Measurements from ENCODE around the gene FBXO17. TPM values are rescaled to one million over a fixed set of nuclear protein-coding genes. Genes with fewer than 3 reads are reported as not detected.
"Not testable (repeated sequence)": the region's sequence is repeated elsewhere in the genome, so short reads cannot be mapped to it uniquely, and the experiment has no call there.

FBXO17 gene
- total and polyA plus RNA-seq, 2 donors, result 19.6 to 34.7 TPM

DNA sequence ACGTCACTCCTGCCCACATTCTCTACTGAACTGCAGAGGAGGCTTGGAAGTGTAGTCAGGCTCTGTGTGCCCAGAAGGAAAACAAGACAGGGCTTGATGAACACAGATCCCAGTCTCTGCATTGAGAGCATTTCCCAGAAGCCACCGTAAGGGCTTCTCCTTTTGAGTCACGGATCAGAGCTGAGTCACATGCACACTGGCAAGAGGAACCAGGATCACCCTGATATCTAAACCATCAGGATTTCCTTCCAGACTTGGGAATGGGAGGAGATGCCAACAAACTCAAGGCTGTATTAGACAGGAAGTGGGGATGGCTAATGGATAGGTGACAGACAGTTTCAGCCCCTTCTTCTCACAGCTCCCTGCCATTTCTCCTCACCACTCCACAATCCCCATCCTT lies 17.7 kb upstream of the FBXO17 start:
- Histone ChIP-seq H3K27ac (ENCODE audit: low read depth) (no peak overlapping the region), H3K36me3 (ENCODE audit: insufficient read depth) (no peaks in the 10 kb centered on the region), H3K4me1 (ENCODE audit: insufficient read depth) (no peaks in the 10 kb centered on the region), H3K4me3 (ENCODE audit: low read depth, low read length) (no peak overlapping the region)
- DNase-seq (ENCODE audit: extremely low spot score), result no peak
- 54% methylated on average over 3 of the region's 3 CpGs for WGBS

DNA sequence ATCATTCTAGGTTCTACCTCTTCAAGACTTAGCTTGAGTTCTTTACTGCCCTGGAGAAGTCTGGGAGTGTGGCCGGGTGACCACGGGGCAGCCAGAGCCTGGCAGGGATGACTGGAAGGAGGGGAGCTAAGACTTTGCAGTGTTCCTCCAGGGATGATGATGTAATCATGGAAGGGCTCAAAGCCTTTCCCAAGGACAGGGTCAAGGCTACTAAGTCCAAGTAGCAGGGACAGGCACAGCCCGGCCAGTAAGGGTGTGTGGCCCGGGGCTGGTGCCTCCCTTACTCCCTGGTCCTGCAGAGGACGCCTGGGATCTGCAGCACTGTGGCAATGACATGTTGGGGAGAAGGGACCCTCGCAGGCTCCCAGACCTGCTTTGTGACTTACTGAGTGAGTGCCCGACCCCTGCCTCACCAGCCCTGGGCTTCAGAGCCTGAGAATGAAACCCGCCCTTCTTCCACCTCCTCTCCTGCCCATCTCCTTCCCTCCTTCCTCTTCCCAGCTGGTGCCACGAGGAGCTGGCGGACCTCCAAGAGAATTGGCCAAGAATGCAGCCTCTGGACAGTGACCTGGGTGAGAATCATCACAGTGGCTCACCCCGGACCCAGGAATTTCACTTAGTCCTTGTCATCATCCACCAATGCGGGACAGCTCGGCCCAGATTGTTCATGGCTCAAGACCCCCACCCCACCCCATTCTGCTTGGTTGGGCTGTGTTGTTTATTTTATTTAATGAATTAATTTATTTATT lies 15.6 kb upstream of the FBXO17 start:
- 68% methylated on average over 13 of the region's 13 CpGs for WGBS
- Histone ChIP-seq H3K4me3 (ENCODE audit: low read depth, low read length) (no peak overlapping the region), H3K4me1 (ENCODE audit: insufficient read depth) (no peaks in the 10 kb centered on the region), H3K27ac (ENCODE audit: low read depth) (no peak overlapping the region), H3K36me3 (ENCODE audit: insufficient read depth) (no peaks in the 10 kb centered on the region)
- DNase-seq (ENCODE audit: extremely low spot score), result no peak

DNA sequence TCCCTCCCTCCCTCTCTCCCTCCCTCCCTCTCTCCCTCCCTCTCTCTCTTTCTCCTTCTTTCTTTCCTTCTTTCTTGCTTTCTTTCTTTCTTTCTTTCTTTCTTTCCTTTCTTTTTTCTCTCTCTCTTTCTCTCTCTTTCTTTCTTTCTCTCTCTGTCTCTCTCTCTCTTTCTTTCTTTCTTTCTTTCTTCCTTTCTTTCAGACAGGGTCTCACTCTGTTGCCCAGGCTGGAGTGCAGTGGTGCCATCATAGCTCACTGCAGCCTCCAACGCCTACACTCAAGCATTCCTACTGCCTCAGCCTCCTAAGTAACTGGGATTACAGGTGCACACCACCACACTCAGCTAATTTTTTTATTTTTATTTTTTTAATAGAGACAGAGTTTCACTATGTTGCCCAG lies 14.1 kb upstream of the FBXO17 start:
- not testable (repeated sequence) for DNase-seq (ENCODE audit: extremely low spot score); H3K4me1 ChIP-seq (ENCODE audit: insufficient read depth); H3K4me3 ChIP-seq (ENCODE audit: low read depth, low read length); H3K27ac ChIP-seq (ENCODE audit: low read depth); H3K36me3 ChIP-seq (ENCODE audit: insufficient read depth)
- 86% methylated on average over 1 of the region's 1 CpG for WGBS

DNA sequence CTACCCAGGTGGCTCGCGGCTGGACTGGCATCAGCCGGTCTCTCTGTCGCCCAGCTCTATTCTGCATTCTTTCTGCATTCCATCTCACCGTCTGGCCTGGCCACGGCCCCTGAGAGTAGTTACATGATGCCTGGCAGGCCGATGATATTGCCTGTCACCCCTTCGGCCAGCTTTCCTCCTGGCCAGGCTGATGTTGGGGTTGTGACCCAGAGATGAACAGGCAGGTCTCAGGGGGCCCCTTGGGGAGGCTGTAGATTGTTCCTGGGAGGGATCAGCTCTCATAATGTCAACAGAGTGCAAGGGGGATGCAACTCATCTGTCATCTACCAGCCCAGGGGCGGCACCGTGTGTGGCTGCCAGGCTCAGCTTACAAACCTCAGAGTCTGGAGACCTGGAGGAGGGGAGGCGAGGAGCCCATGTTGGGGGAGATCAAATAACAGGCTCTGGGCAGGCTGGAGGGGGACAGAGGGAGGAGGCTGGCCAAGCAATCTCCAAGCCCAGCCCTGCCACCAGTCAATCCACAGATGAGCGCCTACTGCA lies 13.6 kb upstream of the FBXO17 start:
- peak; percentile 29 for DNase-seq (ENCODE audit: extremely low spot score)
- WGBS, result 18% methylated on average over 12 of the region's 12 CpGs
- Histone ChIP-seq H3K27ac (ENCODE audit: low read depth) (no peak overlapping the region), H3K36me3 (ENCODE audit: insufficient read depth) (no peaks in the 10 kb centered on the region), H3K4me1 (ENCODE audit: insufficient read depth) (no peaks in the 10 kb centered on the region), H3K4me3 (ENCODE audit: low read depth, low read length) (no peak overlapping the region)

DNA sequence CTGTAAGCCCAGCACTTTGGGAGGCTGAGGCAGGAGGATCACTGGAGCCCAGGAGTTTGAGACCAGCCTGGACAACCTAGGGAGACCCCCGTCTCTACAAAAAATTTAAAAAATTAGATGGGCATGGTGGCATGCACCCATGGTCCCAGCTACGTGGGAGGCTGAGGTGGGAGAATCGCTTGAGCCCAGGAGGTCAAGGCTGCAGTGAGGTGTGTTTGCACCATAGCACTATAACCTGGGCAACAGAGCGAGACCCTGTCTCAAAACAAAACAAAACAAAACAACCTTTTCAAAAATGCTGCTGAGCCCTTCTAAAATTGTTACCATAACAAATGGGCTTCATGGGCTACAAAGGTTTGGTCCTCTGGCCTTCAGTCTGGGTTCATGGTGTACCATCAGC lies 13.1 kb upstream of the FBXO17 start:
- H3K4me3 ChIP-seq (ENCODE audit: low read depth, low read length), result not testable (repeated sequence)

DNA sequence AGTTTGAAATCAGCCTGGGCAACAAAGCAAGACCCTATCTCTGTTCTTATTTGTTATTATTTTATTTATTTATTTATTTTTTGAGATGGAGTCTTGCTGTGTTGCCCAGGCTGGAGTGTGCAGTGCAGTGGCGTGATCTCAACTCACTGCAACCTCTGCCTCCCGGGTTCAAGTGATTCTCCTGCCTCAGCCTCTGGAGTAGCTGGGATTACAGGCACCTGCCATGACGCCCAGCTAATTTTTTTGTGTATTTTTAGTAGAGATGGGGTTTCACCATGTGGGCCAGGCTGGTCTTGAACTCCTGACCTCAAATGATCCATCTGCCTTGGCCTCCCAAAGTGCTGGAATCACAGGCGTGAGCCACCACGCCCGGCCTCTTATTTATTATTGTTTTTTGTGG lies 12.2 kb upstream of the FBXO17 start:
- WGBS, result 90% methylated on average over 6 of the region's 6 CpGs
- not testable (repeated sequence) for DNase-seq (ENCODE audit: extremely low spot score); H3K27ac ChIP-seq (ENCODE audit: low read depth); H3K4me3 ChIP-seq (ENCODE audit: low read depth, low read length); H3K36me3 ChIP-seq (ENCODE audit: insufficient read depth); H3K4me1 ChIP-seq (ENCODE audit: insufficient read depth)

More for the DNA sequence above, 13.1 kb upstream of the FBXO17 start:
- not testable (repeated sequence) for DNase-seq (ENCODE audit: extremely low spot score); H3K4me1 ChIP-seq (ENCODE audit: insufficient read depth); H3K36me3 ChIP-seq (ENCODE audit: insufficient read depth); H3K27ac ChIP-seq (ENCODE audit: low read depth)
- 90% methylated on average over 4 of the region's 4 CpGs for WGBS

DNA sequence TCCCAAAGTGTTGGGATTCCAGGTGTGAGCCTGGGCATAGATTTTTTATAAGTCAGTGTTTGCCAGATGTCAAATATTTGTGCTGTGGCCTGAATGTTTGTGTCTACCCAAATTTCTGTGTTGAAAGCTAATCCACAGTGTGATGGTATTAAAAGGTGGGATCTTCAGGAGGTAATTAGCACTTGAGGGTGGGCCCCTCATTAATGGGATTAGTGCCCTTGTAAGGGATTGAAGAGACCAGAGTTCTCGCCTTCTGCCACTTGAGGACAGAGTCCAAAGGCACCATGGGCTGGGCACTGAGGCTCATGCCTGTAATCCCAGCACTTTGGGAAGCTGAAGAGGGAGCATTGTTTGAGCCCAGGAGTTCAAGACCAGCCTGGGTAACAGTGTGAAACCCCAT lies 9.7 kb upstream of the FBXO17 start:
- WGBS, result 88% methylated on average over 1 of the region's 1 CpG
- H3K4me1 ChIP-seq (ENCODE audit: insufficient read depth), result no peaks in the 10 kb centered on the region

DNA sequence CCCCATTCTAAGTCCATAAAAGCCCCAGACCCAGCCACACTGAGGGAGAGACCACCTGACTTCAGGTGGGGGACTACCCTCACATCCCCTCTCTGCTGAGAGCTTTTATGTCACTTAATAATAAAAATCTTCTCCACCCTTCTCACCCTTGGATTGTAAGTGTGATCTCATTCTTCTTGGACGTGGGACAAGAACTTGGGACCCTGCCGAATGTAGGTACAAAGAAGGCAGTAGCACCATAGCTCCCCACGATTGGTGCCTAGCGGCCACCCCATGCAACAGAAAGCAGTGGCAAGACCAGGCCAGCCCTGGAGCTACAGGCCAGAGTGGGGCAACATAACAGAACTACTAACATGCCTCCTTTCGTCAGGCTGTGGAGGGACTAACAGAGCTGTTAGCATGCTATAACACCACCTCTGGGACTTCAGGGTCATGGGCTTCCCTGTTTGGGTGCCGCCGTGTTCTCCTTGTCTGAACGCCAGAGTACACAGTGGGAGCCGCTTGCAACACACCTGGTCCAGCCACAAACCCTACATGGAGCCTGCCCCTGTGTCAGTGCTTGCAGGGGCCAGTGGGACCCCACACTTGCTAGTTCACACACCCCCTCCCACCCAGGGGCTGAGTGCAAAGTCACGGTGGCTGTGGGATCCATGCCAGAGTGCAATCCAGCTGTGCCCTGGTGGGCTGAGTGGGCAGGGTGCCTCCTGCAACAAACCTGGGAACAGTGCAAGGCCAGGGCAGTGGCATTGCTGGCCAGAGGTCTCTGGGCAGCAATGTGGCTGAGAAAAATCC lies 5.2 kb upstream of the FBXO17 start:
- H3K36me3 ChIP-seq (ENCODE audit: insufficient read depth), result no peaks in the 10 kb centered on the region
- WGBS, result 94% methylated on average over 10 of the region's 10 CpGs

More for the DNA sequence above, 9.7 kb upstream of the FBXO17 start:
- H3K27ac ChIP-seq (ENCODE audit: low read depth), result no peak overlapping the region
- DNase-seq (ENCODE audit: extremely low spot score), result no peak
- H3K4me3 ChIP-seq (ENCODE audit: low read depth, low read length), result no peak overlapping the region
- no peaks in the 10 kb centered on the region for H3K36me3 ChIP-seq (ENCODE audit: insufficient read depth)

DNA sequence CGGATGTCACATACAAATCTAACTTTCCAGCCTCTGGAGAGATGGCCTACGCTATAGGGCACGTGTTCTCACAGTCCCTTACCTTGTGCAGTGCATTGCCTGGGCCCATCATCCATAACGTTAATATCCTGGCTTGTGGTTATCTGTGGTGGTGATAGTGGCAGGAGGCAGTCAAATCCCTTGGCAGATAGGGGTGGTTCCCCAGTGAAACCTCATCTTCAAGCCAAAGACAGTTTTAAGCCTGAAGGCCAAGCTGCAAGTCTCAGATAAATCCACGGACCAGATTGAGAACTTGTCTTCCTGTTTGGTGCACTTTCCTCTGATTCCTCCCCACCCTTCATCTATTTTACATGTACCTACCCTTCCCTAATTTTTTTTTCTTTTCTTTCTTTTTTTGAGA lies 4.3 kb upstream of the FBXO17 start:
- Histone ChIP-seq H3K4me3 (ENCODE audit: low read depth, low read length) (no peak overlapping the region), H3K4me1 (ENCODE audit: insufficient read depth) (no peaks in the 10 kb centered on the region), H3K27ac (ENCODE audit: low read depth) (no peak overlapping the region), H3K36me3 (ENCODE audit: insufficient read depth) (no peaks in the 10 kb centered on the region)
- 75% methylated on average over 5 of the region's 5 CpGs for WGBS
- DNase-seq (ENCODE audit: extremely low spot score), result no peak

More for the DNA sequence above, 5.2 kb upstream of the FBXO17 start:
- Histone ChIP-seq H3K27ac (ENCODE audit: low read depth) (no peak overlapping the region), H3K4me3 (ENCODE audit: low read depth, low read length) (no peak overlapping the region), H3K4me1 (ENCODE audit: insufficient read depth) (no peaks in the 10 kb centered on the region)
- no peak for DNase-seq (ENCODE audit: extremely low spot score)

DNA sequence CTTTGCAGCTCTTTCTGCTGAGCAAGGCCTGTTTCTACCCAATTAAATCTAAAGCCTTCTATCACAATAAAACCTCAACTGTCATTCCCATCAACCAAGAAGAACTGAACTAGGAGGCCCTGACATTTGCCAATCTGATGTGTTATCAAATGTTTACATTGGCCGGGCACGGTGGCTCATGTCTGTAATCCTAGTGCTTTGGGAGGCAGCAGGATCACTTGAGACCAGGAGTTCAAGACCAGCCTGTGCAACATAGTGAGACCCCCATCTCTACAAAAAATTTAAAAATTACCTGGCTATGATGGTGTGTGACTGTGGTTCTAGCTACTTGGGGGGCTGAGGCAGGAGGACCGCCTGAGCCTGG lies 2.8 kb upstream of the FBXO17 start:
- DNase-seq (ENCODE audit: extremely low spot score), result no peak
- no peak overlapping the region for H3K27ac ChIP-seq (ENCODE audit: low read depth)
- 57% methylated on average over 3 of the region's 3 CpGs for WGBS
- H3K4me1 ChIP-seq (ENCODE audit: insufficient read depth), result no peaks in the 10 kb centered on the region
- no peak overlapping the region for H3K4me3 ChIP-seq (ENCODE audit: low read depth, low read length)
- H3K36me3 ChIP-seq (ENCODE audit: insufficient read depth), result no peaks in the 10 kb centered on the region

DNA sequence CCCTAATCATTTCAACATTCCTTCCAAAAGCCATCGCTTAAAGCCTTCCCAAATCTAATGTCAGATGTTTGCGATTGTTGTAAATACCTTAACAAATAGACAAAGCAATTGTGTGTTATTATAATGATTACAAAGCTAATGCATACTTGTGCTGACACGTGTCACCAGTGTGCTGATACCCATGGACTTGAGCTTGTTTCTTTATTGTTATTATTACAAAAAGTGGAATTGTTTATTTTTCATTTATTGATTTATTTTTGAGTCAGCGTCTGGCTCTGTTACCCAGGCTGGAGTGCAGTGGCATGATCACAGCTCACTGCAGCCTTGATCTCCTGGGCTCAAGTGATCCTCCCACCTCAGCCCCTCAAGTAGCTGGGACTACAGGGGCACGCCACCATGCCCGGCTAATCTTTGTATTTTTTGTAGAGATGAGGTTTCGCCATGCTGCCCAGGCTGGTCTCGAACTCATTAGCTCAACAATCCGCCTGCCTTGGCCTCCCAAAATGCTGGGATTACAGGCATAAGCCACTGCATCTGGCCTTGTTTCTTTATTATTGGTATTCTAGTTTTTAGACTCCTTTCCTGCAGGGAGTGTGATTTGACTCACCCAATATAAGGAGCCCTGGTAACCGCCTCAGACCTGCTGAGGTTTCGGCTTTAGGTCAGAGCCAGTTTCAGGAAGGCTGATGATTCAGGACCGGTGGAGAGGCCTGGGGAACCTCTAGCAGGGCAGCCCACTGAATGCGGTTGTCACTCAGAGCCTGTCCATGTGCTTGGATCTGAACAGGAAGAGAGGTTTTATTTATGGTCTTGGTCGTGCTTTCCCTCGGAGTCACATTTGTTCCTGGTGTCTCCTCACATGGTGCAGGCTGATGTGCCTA lies 2.1 kb upstream of the FBXO17 start:
- no peaks in the 10 kb centered on the region for H3K4me1 ChIP-seq (ENCODE audit: insufficient read depth)
- 78% methylated on average over 15 of the region's 15 CpGs for WGBS
- H3K27ac ChIP-seq (ENCODE audit: low read depth), result no peak overlapping the region
- H3K4me3 ChIP-seq (ENCODE audit: low read depth, low read length), result no peak overlapping the region
- H3K36me3 ChIP-seq (ENCODE audit: insufficient read depth), result no peaks in the 10 kb centered on the region
- no peak for DNase-seq (ENCODE audit: extremely low spot score)

DNA sequence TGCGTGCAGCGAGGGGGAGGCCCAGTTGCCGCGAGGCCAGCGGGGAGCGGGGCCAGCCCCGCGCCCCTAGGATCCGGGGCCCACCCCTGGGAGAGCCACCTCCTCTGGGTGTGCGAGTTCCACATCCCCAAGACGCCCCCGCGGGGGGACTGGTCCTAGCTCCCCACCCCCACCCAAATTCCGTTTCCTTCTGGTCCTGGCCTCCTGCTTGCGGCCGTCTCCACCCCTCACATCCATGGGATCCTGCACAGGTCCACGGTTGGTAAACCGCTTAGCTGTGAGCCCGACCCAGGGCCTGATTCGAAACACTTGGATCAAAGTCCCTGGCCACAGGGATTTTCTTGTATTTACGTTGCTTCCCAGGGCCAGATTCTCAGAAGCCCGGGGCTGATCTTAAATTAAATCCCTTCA lies 324 bp upstream of the FBXO17 start:
- H3K4me3 ChIP-seq (ENCODE audit: low read depth, low read length), result peak overlapping the region; percentile 68
- WGBS, result 6% methylated on average over 19 of the region's 22 CpGs
- no peaks in the 10 kb centered on the region for H3K36me3 ChIP-seq (ENCODE audit: insufficient read depth)
- H3K27ac ChIP-seq (ENCODE audit: low read depth), result peak overlapping the region; percentile 13
- no peaks in the 10 kb centered on the region for H3K4me1 ChIP-seq (ENCODE audit: insufficient read depth)
- no peak for DNase-seq (ENCODE audit: extremely low spot score)

DNA sequence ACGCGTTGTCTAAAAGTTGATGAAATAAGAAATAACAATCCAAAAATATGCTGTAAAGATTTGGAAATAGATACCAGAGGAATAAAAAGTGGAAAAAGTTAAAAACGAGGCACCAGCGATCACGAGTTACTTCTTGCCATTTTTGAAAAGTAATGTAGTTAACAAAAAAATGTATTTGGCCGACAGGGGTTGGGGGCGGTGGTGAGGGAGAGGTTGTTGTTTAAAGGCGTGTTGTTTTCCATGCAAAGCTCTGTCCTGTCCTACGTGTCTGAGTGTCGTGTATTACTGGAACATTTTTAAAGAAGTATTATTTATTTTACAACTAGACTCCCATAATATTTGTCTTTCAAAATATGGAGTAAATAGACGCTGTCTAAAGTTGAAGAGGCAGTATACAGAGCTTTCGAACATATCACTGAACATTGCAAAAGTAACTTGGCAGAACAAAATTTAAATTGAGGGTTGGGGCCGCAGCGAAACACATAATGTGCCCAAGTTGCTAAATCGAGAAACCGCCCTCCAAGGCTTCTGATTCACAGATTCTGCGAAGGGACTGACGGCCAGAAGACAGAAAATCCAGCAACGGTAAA lies 823 bp downstream of the FBXO17 start:
- WGBS, result 16% methylated on average over 19 of the region's 19 CpGs
- H3K4me3 ChIP-seq (ENCODE audit: low read depth, low read length), result peak overlapping the region; percentile 68
- DNase-seq (ENCODE audit: extremely low spot score), result no peak

More for the DNA sequence above, 823 bp downstream of the FBXO17 start:
- Histone ChIP-seq H3K4me1 (ENCODE audit: insufficient read depth) (no peaks in the 10 kb centered on the region), H3K27ac (ENCODE audit: low read depth) (no peak overlapping the region), H3K36me3 (ENCODE audit: insufficient read depth) (no peaks in the 10 kb centered on the region)

Measured in urinary bladder (tissue), 4 donors.